Tibial nerve (tissue), 4 donors: ENCODE results near the gene NELFA. TPM values are rescaled to one million over a fixed set of nuclear protein-coding genes. Genes with fewer than 3 reads are reported as not detected.
"Not testable (repeated sequence)": the region's sequence is repeated elsewhere in the genome, so short reads cannot be mapped to it uniquely, and the experiment has no call there.

Experiments used
- DNase-seq, 2 donors: peaks; one replicate each; pipeline ENCODE4 v3.0.0-alpha.2; 2019; ENCODE audit warnings: low spot score in 2 of 2
- H3K27ac ChIP-seq, 4 donors: fragments of 200-600 bp; sonication (generic) in 3 of 4; one replicate each; pipeline ENCODE4 v1.5.1; 2017 to 2019; ENCODE audit warnings: mild to moderate bottlenecking in 1 of 4
- H3K27me3 ChIP-seq, 2 donors: fragments of 200-600 bp; sonication (generic) in 1 of 2; one replicate each; pipeline versions ENCODE4 v1.5.1 to v1.6.0; 2017 to 2019
- H3K36me3 ChIP-seq, 3 donors: fragments of 200-600 bp; sonication (generic); one replicate each; pipeline ENCODE4 v1.5.1; 2018 to 2019
- H3K4me1 ChIP-seq, 4 donors: fragments of 200-600 bp; sonication (generic) in 3 of 4; one replicate each; pipeline ENCODE4 v1.5.1; 2017 to 2019
- H3K4me3 ChIP-seq, 4 donors: fragments of 200-600 bp; sonication (generic) in 3 of 4; one replicate each; pipeline ENCODE4 v1.5.1; 2017 to 2019; ENCODE audit warnings: mild to moderate bottlenecking in 1 of 4, moderate library complexity in 1 of 4
- H3K9me3 ChIP-seq, 4 donors: fragments of 200-600 bp; sonication (generic) in 3 of 4; one replicate each; pipeline ENCODE4 v1.5.1; 2017 to 2019
- CTCF ChIP-seq, 5 experiments: fragments of 200-600 bp in 3 of 5; fragments of 450-650 bp in 2 of 5; sonication (generic) in 3 of 5; IDR thresholded peaks; one replicate each; pipeline ENCODE4 v1.5.1; 2016 to 2019; ENCODE audit warnings: antibody characterized with exemption in 5 of 5, mild to moderate bottlenecking in 3 of 5, moderate library complexity in 2 of 5
- EP300 ChIP-seq, 2 donors: sonication (generic); formaldehyde crosslinking; IDR thresholded peaks; one replicate each; pipeline ENCODE4 v1.6.1; 2017; ENCODE audit warnings: antibody characterized with exemption in 2 of 2, mild to moderate bottlenecking in 1 of 2
- POLR2A ChIP-seq, 2 donors: fragments of 450-650 bp; IDR thresholded peaks; one replicate each; pipeline ENCODE4 v1.6.1; 2017; ENCODE audit warnings: antibody characterized with exemption in 2 of 2, mild to moderate bottlenecking in 2 of 2, moderate library complexity in 2 of 2
- WGBS, 2 donors: methylation state at CpG; one replicate each; pipeline ENCODE4 v1.1.5; 2018; 5-methylcytosine and 5-hydroxymethylcytosine counted together
- total RNA-seq, 4 donors: library from RNA; depleted of rRNA; stranded (reverse); fragments of >200 nt; gene quantifications; one replicate each; pipeline ENCODE4 v1.1.0, GENCODE V29; 2016

NELFA gene
- total RNA-seq, 4 donors from 2014 or later, result 32.9 to 43.1 (median 37.5) TPM

- Histone ChIP-seq H3K27ac (no peak overlapping the region), H3K27me3 (peaks cover 0 to 28% of the 10 kb centered on the region in 2 donors), H3K4me3 (no peak overlapping the region), H3K4me1 (no peaks in the 10 kb centered on the region), H3K36me3 (no peaks in the 10 kb centered on the region), H3K9me3 (no peaks in the 10 kb centered on the region)
- DNase-seq, result no peak
- TF ChIP-seq POLR2A (IDR thresholded peaks at IDR 0.05), result no peak
Observed at GRCh38 chr4:2024683-2025082, 15.9 kb upstream of the NELFA start.

- WGBS, 2 donors, result 37% methylated on average over 15 of the region's 15 CpGs
- H3K27ac ChIP-seq, H3K4me1 ChIP-seq, DNase-seq, H3K4me3 ChIP-seq, H3K9me3 ChIP-seq, H3K36me3 ChIP-seq: not testable (repeated sequence)
- H3K27me3 ChIP-seq, result peaks cover 0 to 28% of the 10 kb centered on the region in 2 donors
Observed at GRCh38 chr4:2021358-2022018, 12.7 kb upstream of the NELFA start.

GRCh38 chr4:2015008-2015407 is 6.2 kb upstream of the NELFA start:
- WGBS, 2 donors, result 71 to 73% methylated on average over 4 of the region's 4 CpGs
- Histone ChIP-seq H3K36me3 (no peaks in the 10 kb centered on the region), H3K27ac (no peak overlapping the region), H3K27me3 (no peaks in the 10 kb centered on the region), H3K4me3 (no peak overlapping the region), H3K9me3 (no peaks in the 10 kb centered on the region), H3K4me1 (peaks cover 0 to 3% (median 0%) of the 10 kb centered on the region in 4 donors)
- no peak for DNase-seq
- TF ChIP-seq CTCF (IDR thresholded peaks at IDR 0.05) (no peak), POLR2A (IDR thresholded peaks at IDR 0.05) (no peak), EP300 (IDR thresholded peaks at IDR 0.05) (no peak)

- WGBS, 2 donors, result 77 to 92% methylated on average over 3 of the region's 3 CpGs
- Histone ChIP-seq H3K27ac (no peak overlapping the region), H3K27me3 (no peaks in the 10 kb centered on the region), H3K36me3 (no peaks in the 10 kb centered on the region), H3K9me3 (no peaks in the 10 kb centered on the region), H3K4me1 (peaks cover 0 to 22% (median 2%) of the 10 kb centered on the region in 4 donors), H3K4me3 (no peak overlapping the region)
- DNase-seq, result no peak
- TF ChIP-seq EP300 (IDR thresholded peaks at IDR 0.05), result no peak
- TF ChIP-seq CTCF (IDR thresholded peaks at IDR 0.05), result no peak
- no peak for TF ChIP-seq POLR2A (IDR thresholded peaks at IDR 0.05)
Observed at GRCh38 chr4:2011583-2011982, 2.8 kb upstream of the NELFA start.

GRCh38 chr4:2009651-2010233 is 968 bp upstream of the NELFA start:
- Histone ChIP-seq H3K4me1 (peaks cover 0 to 36% (median 2%) of the 10 kb centered on the region in 4 donors), H3K36me3 (peaks cover 0 to 16% (median 0%) of the 10 kb centered on the region in 3 donors), H3K27ac (peak overlapping the region; percentile 93 to 99 (median 96)), H3K4me3 (peak overlapping the region; percentile 58 to 99 (median 81)), H3K9me3 (no peaks in the 10 kb centered on the region), H3K27me3 (no peaks in the 10 kb centered on the region)
- DNase-seq, result peak in 1 of 2 donors; percentile 20
- TF ChIP-seq CTCF (IDR thresholded peaks at IDR 0.05), result no peak
- TF ChIP-seq EP300 (IDR thresholded peaks at IDR 0.05), result no peak
- no peak for TF ChIP-seq POLR2A (IDR thresholded peaks at IDR 0.05)
- 8% methylated on average over 23 of the region's 23 CpGs for WGBS, 2 donors

GRCh38 chr4:2008671-2008920 is 178 bp downstream of the NELFA start:
- Histone ChIP-seq H3K27me3 (no peaks in the 10 kb centered on the region), H3K4me1 (peaks cover 0 to 36% (median 2%) of the 10 kb centered on the region in 4 donors), H3K36me3 (peaks cover 0 to 27% (median 0%) of the 10 kb centered on the region in 3 donors), H3K27ac (peak overlapping the region; percentile 93 to 99 (median 96)), H3K9me3 (no peaks in the 10 kb centered on the region), H3K4me3 (peak overlapping the region; percentile 58 to 99 (median 81))
- no peak for TF ChIP-seq POLR2A (IDR thresholded peaks at IDR 0.05)
- TF ChIP-seq CTCF (IDR thresholded peaks at IDR 0.05), result no peak
- TF ChIP-seq EP300 (IDR thresholded peaks at IDR 0.05), result no peak
- DNase-seq, result no peak
- WGBS, 2 donors, result 1% methylated on average over 23 to 27 of the region's 27 CpGs
